SU-DHL-6 (cell line): Measurements from ENCODE around the gene CNTN4.

Source experiments
- CTCF ChIP-seq: fragments of 200-600 bp; sonication (generic); IDR thresholded peaks from one replicate; pipeline ENCODE4 v1.5.1; 2017; ENCODE audit warnings: antibody characterized with exemption, mild to moderate bottlenecking, low read length, moderate library complexity; ENCODE audit not compliant: insufficient read depth, poor library complexity, severe bottlenecking
- EZH2phosphoT487 ChIP-seq: fragments of 200-600 bp; sonication (generic), shearing (Covaris generic); conservative IDR thresholded peaks from 2 replicates; pipeline ENCODE4 v1.6.1; 2018; ENCODE audit warnings: mild to moderate bottlenecking, antibody characterized with exemption, low read length, moderate library complexity, mixed read lengths

- TF ChIP-seq CTCF: no peak
- no peak for TF ChIP-seq EZH2phosphoT487
These were observed 893.9 kb downstream of the CNTN4 start for GRCh38 chr3:2992534-2992933.
